Panc1 (cell line): Measurements from ENCODE around the gene HSD17B2.

ENCODE experiments used
- CTCF ChIP-seq: fragments of 450-650 bp; IDR thresholded peaks from 2 replicates; pipeline ENCODE4 v1.5.1; 2017; ENCODE audit warnings: mild to moderate bottlenecking
- POLR2AphosphoS5 ChIP-seq: IDR thresholded peaks from 2 replicates; pipeline ENCODE4 v1.6.1; 2012; ENCODE audit warnings: mild to moderate bottlenecking, low read depth, low read length, moderate library complexity
- REST ChIP-seq, 2 experiments: IDR thresholded peaks; 2 replicates each; pipeline ENCODE4 v1.6.1; 2011 to 2012; ENCODE audit warnings: low read depth in 2 of 2, control low read depth in 1 of 2, low read length in 1 of 2, mild to moderate bottlenecking in 1 of 2, moderate library complexity in 1 of 2; ENCODE audit not compliant: insufficient read depth in 1 of 2
- SIN3A ChIP-seq: IDR thresholded peaks from 2 replicates; pipeline ENCODE4 v1.6.1; 2012; ENCODE audit warnings: low read depth, mild to moderate bottlenecking, low read length, moderate library complexity, borderline replicate concordance; ENCODE audit not compliant: insufficient read depth
- TCF7L2 ChIP-seq: IDR thresholded peaks from 2 replicates; pipeline ENCODE4 v1.6.1; 2011; ENCODE audit warnings: mild to moderate bottlenecking, low read depth, low read length, inconsistent platforms

- no peak for TF ChIP-seq CTCF
- no peak for TF ChIP-seq SIN3A
- no peak for TF ChIP-seq POLR2AphosphoS5
- TF ChIP-seq REST (IDR thresholded peaks at IDR 0.05; ENCODE audit: insufficient read depth in 1 of 2, low read depth in 2 of 2, low read length in 1 of 2): no peak
- TF ChIP-seq TCF7L2: no peak
These were observed 73.7 kb downstream of the HSD17B2 start for GRCh38 chr16:82108774-82109173.
